Measurements from ENCODE around the gene TNFRSF18. TPM values are rescaled to one million over a fixed set of nuclear protein-coding genes. Genes with fewer than 3 reads are reported as not detected.
"Not testable (repeated sequence)": the region's sequence is repeated elsewhere in the genome, so short reads cannot be mapped to it uniquely, and the experiment has no call there.

The TNFRSF18 gene
- not detected for polyA plus RNA-seq (2013, experiment 1 of 4)
- not detected for polyA plus RNA-seq (2013, experiment 2 of 4)
- polyA plus RNA-seq (2013, experiment 3 of 4) = 0.59 TPM
- not detected for polyA plus RNA-seq (2013, experiment 4 of 4)

DNA sequence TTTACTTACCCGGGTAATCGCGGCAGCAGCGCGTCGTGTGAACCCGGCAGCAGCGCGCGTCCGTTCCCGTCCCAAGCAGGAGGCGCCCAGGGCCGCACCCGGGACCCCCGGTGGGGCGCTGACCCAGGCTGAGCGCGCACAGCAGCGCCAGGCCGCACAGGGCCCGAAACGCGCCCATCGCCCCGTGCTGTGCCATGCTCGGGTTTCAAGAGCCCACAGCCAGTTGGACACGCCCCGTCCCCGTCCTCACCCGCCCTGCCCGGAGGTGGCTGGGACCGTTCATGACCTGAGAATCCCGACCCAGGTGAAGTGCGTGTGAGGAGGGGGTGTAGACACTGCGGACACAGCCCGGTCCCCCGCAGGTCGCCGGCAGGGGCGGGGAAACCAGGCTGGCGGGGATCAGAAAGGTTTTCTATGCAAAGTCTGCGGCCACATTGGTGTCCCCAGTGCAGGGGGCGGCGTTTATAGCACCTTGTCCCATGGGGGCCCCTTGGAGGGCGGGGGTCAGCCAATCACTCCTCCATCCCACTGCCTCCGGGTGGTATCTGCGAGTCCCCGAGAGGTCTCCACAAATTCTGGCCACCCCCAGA lies at the start of gene TNFRSF18:
TSS of gene TNFRSF18 (minus strand) at position 217 of the 590 bp plus-strand sequence. CDS start at position 196, 21 bp downstream.
- H3K4me3 ChIP-seq (ENCODE audit: insufficient read depth, low read depth, low read length) = peak within 1 kb of the TSS; percentile 23
- WGBS, 2 experiments = 10% methylated on average over 49 of the region's 49 CpGs
- no peaks in the 10 kb centered on the region for H3K36me3 ChIP-seq (ENCODE audit: control insufficient read depth, insufficient read depth, low read length)
- H3K9me3 ChIP-seq (ENCODE audit: control insufficient read depth, low read length) = no peaks in the 10 kb centered on the region
- no peak within 1 kb of the TSS for H3K27ac ChIP-seq (ENCODE audit: insufficient read depth, low read depth, low read length, poor library complexity, severe bottlenecking)
- H3K27me3 ChIP-seq (ENCODE audit: control insufficient read depth, insufficient read depth, low read length, poor library complexity, severe bottlenecking) = peaks cover 56% of the 10 kb centered on the region
- H3K4me1 ChIP-seq (ENCODE audit: control insufficient read depth, insufficient read depth, low read length) = peaks cover 8% of the 10 kb centered on the region

- H3K4me3 ChIP-seq (ENCODE audit: insufficient read depth, low read depth, low read length) = no peak overlapping the region
- H3K36me3 ChIP-seq (ENCODE audit: control insufficient read depth, insufficient read depth, low read length) = peaks cover 16% of the 10 kb centered on the region
- 94 to 96% methylated on average over 10 of the region's 10 CpGs for WGBS, 2 experiments
- no peaks in the 10 kb centered on the region for H3K9me3 ChIP-seq (ENCODE audit: control insufficient read depth, low read length)
- H3K4me1 ChIP-seq (ENCODE audit: control insufficient read depth, insufficient read depth, low read length) = peaks cover 6% of the 10 kb centered on the region
- no peaks in the 10 kb centered on the region for H3K27me3 ChIP-seq (ENCODE audit: control insufficient read depth, insufficient read depth, low read length, poor library complexity, severe bottlenecking)
- H3K27ac ChIP-seq (ENCODE audit: insufficient read depth, low read depth, low read length, poor library complexity, severe bottlenecking) = no peak overlapping the region
Measured at GRCh38 chr1:1255611-1256010, 49.2 kb upstream of the TNFRSF18 start.

DNA sequence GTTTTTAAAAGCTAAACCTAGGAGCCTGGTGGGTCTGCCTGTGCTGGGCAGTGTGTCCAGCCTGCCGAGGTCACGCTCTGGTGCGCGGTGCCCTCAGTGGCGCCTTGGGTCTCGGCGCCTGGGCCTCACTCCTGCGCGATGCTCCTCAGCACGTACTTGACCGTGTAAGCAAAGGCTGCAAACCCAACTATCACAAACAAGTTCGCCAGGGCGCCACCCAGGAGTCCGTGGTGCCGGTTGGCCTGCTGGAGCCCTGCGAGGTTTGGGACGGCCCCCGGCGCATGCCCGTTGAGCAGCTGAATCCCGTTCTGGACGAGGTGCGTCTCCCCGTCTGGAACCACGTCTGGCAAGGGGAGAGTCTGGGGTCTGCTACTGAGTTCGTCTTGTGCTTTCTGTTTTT lies 48.7 kb upstream of the TNFRSF18 start:
- H3K4me3 ChIP-seq (ENCODE audit: insufficient read depth, low read depth, low read length) = no peak overlapping the region
- H3K9me3 ChIP-seq (ENCODE audit: control insufficient read depth, low read length) = no peaks in the 10 kb centered on the region
- H3K27ac ChIP-seq (ENCODE audit: insufficient read depth, low read depth, low read length, poor library complexity, severe bottlenecking) = no peak overlapping the region
- no peaks in the 10 kb centered on the region for H3K27me3 ChIP-seq (ENCODE audit: control insufficient read depth, insufficient read depth, low read length, poor library complexity, severe bottlenecking)
- peaks cover 16% of the 10 kb centered on the region for H3K36me3 ChIP-seq (ENCODE audit: control insufficient read depth, insufficient read depth, low read length)
- 96 to 97% methylated on average over 26 of the region's 26 CpGs for WGBS, 2 experiments
- peaks cover 6% of the 10 kb centered on the region for H3K4me1 ChIP-seq (ENCODE audit: control insufficient read depth, insufficient read depth, low read length)

DNA sequence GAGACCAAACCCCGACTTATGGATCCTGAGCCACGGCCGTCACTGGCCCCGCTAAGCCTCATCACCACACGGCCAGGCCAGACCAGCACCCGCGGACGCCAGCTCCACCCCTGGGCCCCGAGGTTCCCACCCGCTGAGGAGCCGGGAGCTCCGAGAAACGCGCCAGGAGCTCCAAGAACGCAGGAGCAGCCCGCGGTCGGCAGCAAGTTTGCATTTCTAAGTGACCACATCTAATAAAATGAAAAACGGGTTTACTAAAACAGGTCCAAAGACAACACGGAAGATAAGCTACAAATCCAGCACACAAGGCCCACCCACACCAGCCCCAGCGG lies 48.2 kb upstream of the TNFRSF18 start:
- Histone ChIP-seq H3K4me1 (ENCODE audit: control insufficient read depth, insufficient read depth, low read length) (peaks cover 6% of the 10 kb centered on the region), H3K36me3 (ENCODE audit: control insufficient read depth, insufficient read depth, low read length) (peaks cover 15% of the 10 kb centered on the region), H3K27me3 (ENCODE audit: control insufficient read depth, insufficient read depth, low read length, poor library complexity, severe bottlenecking) (no peaks in the 10 kb centered on the region), H3K9me3 (ENCODE audit: control insufficient read depth, low read length) (no peaks in the 10 kb centered on the region), H3K4me3 (ENCODE audit: insufficient read depth, low read depth, low read length) (no peak overlapping the region), H3K27ac (ENCODE audit: insufficient read depth, low read depth, low read length, poor library complexity, severe bottlenecking) (no peak overlapping the region)
- WGBS, 2 experiments = 95 to 96% methylated on average over 21 of the region's 21 CpGs

DNA sequence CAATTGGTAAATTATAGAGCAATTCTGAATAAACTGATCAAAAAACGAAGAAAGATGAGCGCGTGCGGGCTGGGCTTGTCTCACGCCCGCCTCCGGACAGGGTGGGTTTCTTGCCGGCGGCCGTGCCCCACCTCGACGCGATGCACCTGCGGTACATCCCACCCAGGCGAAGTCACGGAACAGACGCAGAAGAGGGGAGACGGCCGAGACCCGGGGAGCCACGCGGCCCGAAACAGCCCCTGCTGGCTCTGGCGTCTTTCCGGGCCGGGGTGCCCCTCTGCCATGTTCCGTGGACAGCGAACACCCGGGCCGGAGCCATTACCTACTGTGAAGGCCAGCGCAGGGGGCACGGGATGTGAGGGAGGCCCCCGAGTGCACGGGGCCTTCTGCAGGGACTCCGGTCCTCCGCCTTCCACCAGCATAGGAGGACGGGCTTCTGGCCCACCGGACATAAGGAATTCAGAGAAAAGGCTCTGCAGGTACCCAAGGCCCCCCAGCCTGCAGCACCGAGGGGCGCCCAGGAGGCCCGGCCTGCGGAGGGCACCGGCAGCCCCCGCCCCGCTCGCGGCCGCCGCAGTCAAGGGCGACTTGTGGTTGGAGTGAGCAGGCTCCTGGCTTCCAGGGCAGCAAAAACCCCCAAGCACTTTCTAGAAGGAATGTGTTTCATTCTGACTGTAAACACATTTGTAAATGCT lies 47.7 kb upstream of the TNFRSF18 start:
- peaks cover 10% of the 10 kb centered on the region for H3K36me3 ChIP-seq (ENCODE audit: control insufficient read depth, insufficient read depth, low read length)

GRCh38 chr1:1253314-1253713 lies 46.9 kb upstream of the TNFRSF18 start:
- no peak overlapping the region for H3K27ac ChIP-seq (ENCODE audit: insufficient read depth, low read depth, low read length, poor library complexity, severe bottlenecking)
- no peaks in the 10 kb centered on the region for H3K27me3 ChIP-seq (ENCODE audit: control insufficient read depth, insufficient read depth, low read length, poor library complexity, severe bottlenecking)
- peaks cover 9% of the 10 kb centered on the region for H3K36me3 ChIP-seq (ENCODE audit: control insufficient read depth, insufficient read depth, low read length)
- WGBS, 2 experiments = 93 to 97% methylated on average over 12 of the region's 12 CpGs
- no peak overlapping the region for H3K4me3 ChIP-seq (ENCODE audit: insufficient read depth, low read depth, low read length)
- peaks cover 3% of the 10 kb centered on the region for H3K4me1 ChIP-seq (ENCODE audit: control insufficient read depth, insufficient read depth, low read length)
- no peaks in the 10 kb centered on the region for H3K9me3 ChIP-seq (ENCODE audit: control insufficient read depth, low read length)

More for the DNA sequence above, 47.7 kb upstream of the TNFRSF18 start:
- Histone ChIP-seq H3K27me3 (ENCODE audit: control insufficient read depth, insufficient read depth, low read length, poor library complexity, severe bottlenecking) (no peaks in the 10 kb centered on the region), H3K4me3 (ENCODE audit: insufficient read depth, low read depth, low read length) (no peak overlapping the region), H3K27ac (ENCODE audit: insufficient read depth, low read depth, low read length, poor library complexity, severe bottlenecking) (no peak overlapping the region), H3K9me3 (ENCODE audit: control insufficient read depth, low read length) (no peaks in the 10 kb centered on the region), H3K4me1 (ENCODE audit: control insufficient read depth, insufficient read depth, low read length) (peaks cover 6% of the 10 kb centered on the region)
- 97% methylated on average over 50 of the region's 50 CpGs for WGBS, 2 experiments

GRCh38 chr1:1250786-1251284 lies 44.4 kb upstream of the TNFRSF18 start:
- Histone ChIP-seq H3K27me3 (ENCODE audit: control insufficient read depth, insufficient read depth, low read length, poor library complexity, severe bottlenecking) (peaks cover 21% of the 10 kb centered on the region), H3K27ac (ENCODE audit: insufficient read depth, low read depth, low read length, poor library complexity, severe bottlenecking) (no peak overlapping the region), H3K4me3 (ENCODE audit: insufficient read depth, low read depth, low read length) (no peak overlapping the region), H3K36me3 (ENCODE audit: control insufficient read depth, insufficient read depth, low read length) (peaks cover 8% of the 10 kb centered on the region), H3K9me3 (ENCODE audit: control insufficient read depth, low read length) (no peaks in the 10 kb centered on the region), H3K4me1 (ENCODE audit: control insufficient read depth, insufficient read depth, low read length) (no peaks in the 10 kb centered on the region)
- WGBS, 2 experiments = 92 to 93% methylated on average over 16 of the region's 16 CpGs

GRCh38 chr1:1248009-1248913 lies 41.9 kb upstream of the TNFRSF18 start:
- H3K4me1 ChIP-seq (ENCODE audit: control insufficient read depth, insufficient read depth, low read length); H3K4me3 ChIP-seq (ENCODE audit: insufficient read depth, low read depth, low read length); H3K27ac ChIP-seq (ENCODE audit: insufficient read depth, low read depth, low read length, poor library complexity, severe bottlenecking); H3K36me3 ChIP-seq (ENCODE audit: control insufficient read depth, insufficient read depth, low read length); H3K9me3 ChIP-seq (ENCODE audit: control insufficient read depth, low read length): not testable (repeated sequence)
- 92 to 93% methylated on average over 20 to 21 of the region's 21 CpGs for WGBS, 2 experiments
- peaks cover 25% of the 10 kb centered on the region for H3K27me3 ChIP-seq (ENCODE audit: control insufficient read depth, insufficient read depth, low read length, poor library complexity, severe bottlenecking)

DNA sequence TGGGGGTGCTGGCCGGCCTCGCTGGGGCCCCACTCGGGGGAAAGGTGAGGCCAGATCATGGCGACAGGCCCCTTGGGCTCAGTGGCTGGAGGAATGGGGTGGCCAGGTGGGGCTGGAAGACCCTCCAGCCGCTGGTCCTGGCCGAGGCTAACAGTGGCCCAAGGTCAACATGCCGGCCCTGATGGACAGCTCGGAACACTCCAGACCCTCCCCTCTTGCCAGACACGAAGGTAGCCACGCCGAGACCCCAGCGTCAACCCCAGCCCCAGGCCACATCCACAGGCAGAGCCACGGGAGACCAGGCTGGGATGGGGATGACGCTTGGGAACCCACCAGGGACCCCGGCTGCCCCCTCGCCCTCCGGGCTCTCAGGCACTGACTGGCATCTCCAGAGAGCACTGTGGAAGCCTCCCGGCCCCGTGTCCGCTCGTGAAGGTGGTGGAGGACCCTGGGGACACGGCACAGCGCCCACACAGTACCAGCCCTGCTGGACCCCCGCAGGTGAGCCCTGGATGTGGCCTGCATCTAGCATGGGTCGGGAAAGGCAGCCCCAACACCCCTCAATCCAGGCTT lies 41.0 kb upstream of the TNFRSF18 start:
- 81 to 82% methylated on average over 25 of the region's 25 CpGs for WGBS, 2 experiments
- H3K27ac ChIP-seq (ENCODE audit: insufficient read depth, low read depth, low read length, poor library complexity, severe bottlenecking) = no peak overlapping the region
- no peaks in the 10 kb centered on the region for H3K36me3 ChIP-seq (ENCODE audit: control insufficient read depth, insufficient read depth, low read length)
- no peaks in the 10 kb centered on the region for H3K4me1 ChIP-seq (ENCODE audit: control insufficient read depth, insufficient read depth, low read length)
- H3K27me3 ChIP-seq (ENCODE audit: control insufficient read depth, insufficient read depth, low read length, poor library complexity, severe bottlenecking) = peaks cover 25% of the 10 kb centered on the region
- no peaks in the 10 kb centered on the region for H3K9me3 ChIP-seq (ENCODE audit: control insufficient read depth, low read length)
- H3K4me3 ChIP-seq (ENCODE audit: insufficient read depth, low read depth, low read length) = no peak overlapping the region
